ENCODE results near the gene MAPKAPK2. TPM values are rescaled to one million over a fixed set of nuclear protein-coding genes. Genes with fewer than 3 reads are reported as not detected.

The MAPKAPK2 gene
- total and polyA plus RNA-seq, 2 experiments from 2014 or later: 7.5 to 63.3 TPM

GRCh38 chr1:206738370-206739366 is 54.0 kb downstream of the MAPKAPK2 start:
- peaks cover 12% of the 10 kb centered on the region; the same call in 1 of the 2 replicates for H3K36me3 ChIP-seq (ENCODE audit: low read depth)
- H3K4me3 ChIP-seq: no peak overlapping the region
- in situ Hi-C loops (cut with MboI): loop anchor here (5.0 kb wide), 1 partner anchor 174 kb away; no protein-coding TSS in a partner anchor
- H3K79me2 ChIP-seq (ENCODE audit: insufficient read depth): no peaks in the 10 kb centered on the region
- peaks cover 12% of the 10 kb centered on the region for H3F3A ChIP-seq (ENCODE audit: insufficient read depth)
- H3K27me3 ChIP-seq (replicated peaks; ENCODE audit: insufficient read depth): no peaks in the 10 kb centered on the region
- H3K27ac ChIP-seq: no peak overlapping the region
- no peaks in the 10 kb centered on the region for H3K9me2 ChIP-seq (ENCODE audit: insufficient read depth)
- 55 to 66% methylated on average over 3 of the region's 3 CpGs for WGBS, 2 experiments (ENCODE audit: low coverage in 1 of 2, low lambda C conversion rate in 2 of 2, missing lambda C conversion rate in 2 of 2)
- no peaks in the 10 kb centered on the region for H3K4me1 ChIP-seq (ENCODE audit: insufficient read depth)
- TF ChIP-seq EZH2phosphoT487 (IDR thresholded peaks at IDR 0.05; ENCODE audit: insufficient read depth, low read depth) (no peak), EZH2 (IDR thresholded peaks at IDR 0.05; ENCODE audit: insufficient read depth, poor library complexity, severe bottlenecking) (no peak)
- H3K9me3 ChIP-seq (ENCODE audit: low read depth): no peaks in the 10 kb centered on the region
- H4K20me1 ChIP-seq (ENCODE audit: insufficient read depth): no peaks in the 10 kb centered on the region
- H3K9ac ChIP-seq: no peak overlapping the region
- no peak overlapping the region for H3K4me2 ChIP-seq (ENCODE audit: unreplicated experiment)
- no peak overlapping the region for H2AFZ ChIP-seq
- peak; percentile 40 for DNase-seq

GRCh38 chr1:206739411-206740076 is 54.8 kb downstream of the MAPKAPK2 start:
- H3K9me3 ChIP-seq (ENCODE audit: low read depth): no peaks in the 10 kb centered on the region
- H3K4me1 ChIP-seq (ENCODE audit: insufficient read depth): 0 out of 2 replicates have a peak, but pooled peaks cover 3% of the 10 kb centered on the region
- no peak for TF ChIP-seq EZH2 (IDR thresholded peaks at IDR 0.05; ENCODE audit: insufficient read depth, poor library complexity, severe bottlenecking)
- no peak for TF ChIP-seq EZH2phosphoT487 (IDR thresholded peaks at IDR 0.05; ENCODE audit: insufficient read depth, low read depth)
- DNase-seq: no peak
- H4K20me1 ChIP-seq (ENCODE audit: insufficient read depth): no peaks in the 10 kb centered on the region
- no peak overlapping the region for H3K9ac ChIP-seq
- peaks cover 12% of the 10 kb centered on the region for H3F3A ChIP-seq (ENCODE audit: insufficient read depth)
- no peaks in the 10 kb centered on the region for H3K79me2 ChIP-seq (ENCODE audit: insufficient read depth)
- H2AFZ ChIP-seq: no peak overlapping the region
- in situ Hi-C loops (cut with MboI): loop anchor here (5.0 kb wide), 1 partner anchor 173 kb away; no protein-coding TSS in a partner anchor
- WGBS, 2 experiments (ENCODE audit: low coverage in 1 of 2, low lambda C conversion rate in 2 of 2, missing lambda C conversion rate in 2 of 2): 57 to 64% methylated on average over 5 of the region's 5 CpGs
- no peaks in the 10 kb centered on the region for H3K9me2 ChIP-seq (ENCODE audit: insufficient read depth)
- no peak overlapping the region for H3K4me3 ChIP-seq
- H3K27me3 ChIP-seq (replicated peaks; ENCODE audit: insufficient read depth): no peaks in the 10 kb centered on the region
- no peak overlapping the region for H3K27ac ChIP-seq
- H3K4me2 ChIP-seq (ENCODE audit: unreplicated experiment): no peak overlapping the region
- H3K36me3 ChIP-seq (ENCODE audit: low read depth): peaks cover 12% of the 10 kb centered on the region; the same call in 1 of the 2 replicates

- peaks cover 19% of the 10 kb centered on the region for H3F3A ChIP-seq (ENCODE audit: insufficient read depth)
- no peak overlapping the region for H3K4me2 ChIP-seq (ENCODE audit: unreplicated experiment)
- WGBS, 2 experiments (ENCODE audit: low coverage in 1 of 2, low lambda C conversion rate in 2 of 2, missing lambda C conversion rate in 2 of 2): 93% methylated on average over 6 of the region's 6 CpGs
- peaks cover 4% of the 10 kb centered on the region; the same call in 1 of the 2 replicates for H3K4me1 ChIP-seq (ENCODE audit: insufficient read depth)
- in situ Hi-C loops (cut with MboI): no loop called here
- H4K20me1 ChIP-seq (ENCODE audit: insufficient read depth): no peaks in the 10 kb centered on the region
- no peaks in the 10 kb centered on the region for H3K9me3 ChIP-seq (ENCODE audit: low read depth)
- no peak for TF ChIP-seq EZH2phosphoT487 (IDR thresholded peaks at IDR 0.05; ENCODE audit: insufficient read depth, low read depth)
- no peak for TF ChIP-seq EZH2 (IDR thresholded peaks at IDR 0.05; ENCODE audit: insufficient read depth, poor library complexity, severe bottlenecking)
- no peaks in the 10 kb centered on the region for H3K79me2 ChIP-seq (ENCODE audit: insufficient read depth)
- H3K27me3 ChIP-seq (replicated peaks; ENCODE audit: insufficient read depth): no peaks in the 10 kb centered on the region
- H3K27ac ChIP-seq: no peak overlapping the region
- H3K36me3 ChIP-seq (ENCODE audit: low read depth): peaks cover 5% of the 10 kb centered on the region; the same call in 1 of the 2 replicates
- no peak overlapping the region for H3K4me3 ChIP-seq
- H2AFZ ChIP-seq: no peak overlapping the region
- H3K9ac ChIP-seq: no peak overlapping the region
- no peaks in the 10 kb centered on the region for H3K9me2 ChIP-seq (ENCODE audit: insufficient read depth)
- no peak for DNase-seq
Measured at GRCh38 chr1:206741142-206741701, 56.5 kb downstream of the MAPKAPK2 start.

Data from GM23248 (cell line).